ENCODE measurements around the gene POLQ.

POLQ gene

GRCh38 chr3:121517953-121518655 lies 27.7 kb downstream of the POLQ start:
- DNase-seq (ENCODE audit: low read depth, low spot score), result no peak
- H3K4me3 ChIP-seq (ENCODE audit: low read depth, low read length), result no peak overlapping the region
- no peak for TF ChIP-seq CTCF (IDR thresholded peaks at IDR 0.05; ENCODE audit: insufficient read depth, low read length, missing control alignments)
- POLR2A ChIA-PET, result no interaction called here
- CTCF ChIA-PET, result interaction anchor here (1.8 to 3.7 kb wide), 2 partner anchors 10 to 11 kb away, joined by 4 to 14 read pairs; no protein-coding TSS in a partner anchor

GRCh38 chr3:121515862-121516261 lies 29.9 kb downstream of the POLQ start:
- no peak overlapping the region for H3K4me3 ChIP-seq (ENCODE audit: low read depth, low read length)
- no peak for TF ChIP-seq CTCF (IDR thresholded peaks at IDR 0.05; ENCODE audit: insufficient read depth, low read length, missing control alignments)
- DNase-seq (ENCODE audit: low read depth, low spot score), result no peak
- ChIA-PET CTCF (interaction anchor here (3.7 kb wide), 1 partner anchor 13 kb away, joined by 14 read pairs; no protein-coding TSS in a partner anchor), POLR2A (no interaction called here)

DNA sequence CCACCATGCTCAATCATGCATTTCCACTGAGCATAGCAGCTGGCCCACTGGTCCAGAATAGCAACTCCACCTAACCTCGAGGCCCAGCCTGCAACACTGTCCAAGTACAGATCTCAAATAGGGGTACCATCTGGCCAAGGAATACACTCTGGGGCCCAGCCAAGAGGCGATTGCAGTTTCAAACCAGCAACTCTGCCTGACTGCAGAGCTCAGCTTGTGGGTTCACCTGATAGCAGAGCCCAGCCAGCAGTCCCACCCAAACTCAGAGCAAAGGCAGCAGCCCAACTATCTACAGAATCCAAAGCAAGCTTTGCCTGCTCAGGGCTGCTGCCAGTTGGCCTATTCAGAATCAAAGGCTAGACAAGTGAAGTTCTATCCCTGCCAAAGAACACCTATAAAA lies 30.5 kb downstream of the POLQ start:
- ChIA-PET POLR2A (no interaction called here), CTCF (interaction anchor here (3.7 kb wide), 1 partner anchor 14 kb away, joined by 14 read pairs; no protein-coding TSS in a partner anchor)
- no peak overlapping the region for H3K4me3 ChIP-seq (ENCODE audit: low read depth, low read length)
- TF ChIP-seq CTCF (IDR thresholded peaks at IDR 0.05; ENCODE audit: insufficient read depth, low read length, missing control alignments), result no peak
- DNase-seq (ENCODE audit: low read depth, low spot score), result no peak

- DNase-seq (ENCODE audit: low read depth, low spot score), result no peak
- no peak for TF ChIP-seq CTCF (IDR thresholded peaks at IDR 0.05; ENCODE audit: insufficient read depth, low read length, missing control alignments)
- ChIA-PET CTCF (no interaction called here), POLR2A (no interaction called here)
- no peak overlapping the region for H3K4me3 ChIP-seq (ENCODE audit: low read depth, low read length)
These were observed 31.3 kb downstream of the POLQ start for GRCh38 chr3:121514496-121514895.

DNA sequence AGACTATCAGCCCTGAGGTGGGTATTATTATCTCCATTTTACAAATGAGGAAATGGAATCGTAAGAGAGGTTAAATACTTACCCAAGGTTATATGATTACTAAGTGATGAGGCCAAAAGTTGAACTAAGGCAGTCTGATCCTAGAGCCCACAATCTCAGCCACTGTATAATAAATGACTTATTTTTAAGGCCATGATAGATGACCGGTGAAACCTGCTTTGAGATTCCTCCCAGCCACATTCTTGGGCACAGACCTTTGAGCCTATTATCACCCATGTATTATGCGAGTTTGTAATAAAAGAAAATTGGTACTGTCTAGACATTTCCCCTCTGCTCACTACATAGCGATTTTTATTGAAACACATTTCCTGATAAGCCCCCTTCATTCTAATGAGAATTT lies 37.4 kb downstream of the POLQ start:
- no peak for TF ChIP-seq CTCF (IDR thresholded peaks at IDR 0.05; ENCODE audit: insufficient read depth, low read length, missing control alignments)
- CTCF ChIA-PET, result no interaction called here
- H3K4me3 ChIP-seq (ENCODE audit: low read depth, low read length), result no peak overlapping the region
- POLR2A ChIA-PET, result no interaction called here
- DNase-seq (ENCODE audit: low read depth, low spot score), result no peak

- TF ChIP-seq CTCF (IDR thresholded peaks at IDR 0.05; ENCODE audit: insufficient read depth, low read length, missing control alignments), result no peak
- no peak for DNase-seq (ENCODE audit: low read depth, low spot score)
- H3K4me3 ChIP-seq (ENCODE audit: low read depth, low read length), result no peak overlapping the region
- CTCF ChIA-PET, result no interaction called here
- POLR2A ChIA-PET, result no interaction called here
These were observed 40.5 kb downstream of the POLQ start for GRCh38 chr3:121505256-121505655.
